ENCODE results near the gene UBA1.

UBA1 gene

GRCh38 chrX:47186096-47186740, 7.4 kb upstream of the UBA1 start:
- H3K4me3 ChIP-seq = no peak overlapping the region
- no peak overlapping the region for H3K27ac ChIP-seq

- Histone ChIP-seq H3K4me3 (no peak overlapping the region), H3K27ac (no peak overlapping the region)
Observed at GRCh38 chrX:47187106-47187677, 6.4 kb upstream of the UBA1 start.

- Histone ChIP-seq H3K4me3 (no peak overlapping the region), H3K27ac (no peak overlapping the region)
Observed at GRCh38 chrX:47189906-47190305, 3.7 kb upstream of the UBA1 start.

GRCh38 chrX:47190445-47191269, 3.0 kb upstream of the UBA1 start:
- H3K27ac ChIP-seq = peak overlapping the region; percentile 22 to 88 (median 64)

GRCh38 chrX:47191331-47191730, 2.3 kb upstream of the UBA1 start:
- Histone ChIP-seq H3K27ac (peak overlapping the region in 20 of 21 experiments; percentile 22 to 88 (median 64)), H3K4me3 (peak overlapping the region; percentile 33 to 59 (median 54))

More at GRCh38 chrX:47190445-47191269, 3.0 kb upstream of the UBA1 start:
- H3K4me3 ChIP-seq = peak overlapping the region; percentile 33 to 59 (median 54)

GRCh38 chrX:47191806-47192401, 1.7 kb upstream of the UBA1 start:
- H3K4me3 ChIP-seq = peak overlapping the region; percentile 33 to 59 (median 54)

GRCh38 chrX:47194194-47194787, 662 bp downstream of the UBA1 start:
- Histone ChIP-seq H3K4me3 (peak overlapping the region; percentile 57 to 78 (median 76)), H3K27ac (peak overlapping the region; percentile 73 to 99 (median 96))

More at GRCh38 chrX:47191806-47192401, 1.7 kb upstream of the UBA1 start:
- peak overlapping the region in 5 of 21 experiments; percentile 45 to 88 (median 84) for H3K27ac ChIP-seq

- Histone ChIP-seq H3K27ac (peak overlapping the region in 4 of 21 experiments; percentile 3 to 60 (median 16)), H3K4me3 (no peak overlapping the region)
Observed at GRCh38 chrX:47196098-47196497, 2.5 kb downstream of the UBA1 start.

- Histone ChIP-seq H3K4me3 (no peak overlapping the region), H3K27ac (peak overlapping the region in 3 of 21 experiments; percentile 2 to 17 (median 17))
Observed at GRCh38 chrX:47197526-47197925, 3.9 kb downstream of the UBA1 start.

- peak overlapping the region in 2 of 21 experiments; percentile 3 to 24 for H3K27ac ChIP-seq
- H3K4me3 ChIP-seq = no peak overlapping the region
Observed at GRCh38 chrX:47198026-47198686, 4.5 kb downstream of the UBA1 start.

GRCh38 chrX:47198687-47199080, 5.1 kb downstream of the UBA1 start:
- H3K4me3 ChIP-seq = no peak overlapping the region
- peak overlapping the region in 2 of 21 experiments; percentile 3 to 24 for H3K27ac ChIP-seq

GRCh38 chrX:47199286-47199685, 5.7 kb downstream of the UBA1 start:
- Histone ChIP-seq H3K27ac (peak overlapping the region in 1 of 21 experiments; percentile 63), H3K4me3 (no peak overlapping the region)

- Histone ChIP-seq H3K27ac (peak overlapping the region in 11 of 21 experiments; percentile 13 to 86 (median 78)), H3K4me3 (no peak overlapping the region)
Observed at GRCh38 chrX:47200385-47201150, 6.9 kb downstream of the UBA1 start.

- no peak overlapping the region for H3K4me3 ChIP-seq
- H3K27ac ChIP-seq = peak overlapping the region in 8 of 21 experiments; percentile 28 to 86 (median 80)
Observed at GRCh38 chrX:47201345-47201944, 7.8 kb downstream of the UBA1 start.

GRCh38 chrX:47202316-47202715, 8.7 kb downstream of the UBA1 start:
- H3K27ac ChIP-seq = no peak overlapping the region
- no peak overlapping the region for H3K4me3 ChIP-seq

- no peak overlapping the region for H3K4me3 ChIP-seq
- no peak overlapping the region for H3K27ac ChIP-seq
Observed at GRCh38 chrX:47202877-47203276, 9.2 kb downstream of the UBA1 start.

- Histone ChIP-seq H3K27ac (no peak overlapping the region), H3K4me3 (no peak overlapping the region)
Observed at GRCh38 chrX:47204970-47205369, 11.3 kb downstream of the UBA1 start.

- Histone ChIP-seq H3K4me3 (no peak overlapping the region), H3K27ac (no peak overlapping the region)
Observed at GRCh38 chrX:47206316-47206715, 12.7 kb downstream of the UBA1 start.
